Stimulated activated CD4-positive, alpha-beta T cell treated with anti-CD3 and anti-CD28 coated beads, Interleukin-12 subunit alpha, Interleukin-12 subunit beta, amount 100 ng/mL, for 24 hours (primary cell): ENCODE measurements around the gene SH3GL2.

Experiments
- DNase-seq, 2 experiments: peaks; one replicate each; pipeline ENCODE4 v3.0.0-alpha.2; 2020; ENCODE audit warnings: low read depth in 2 of 2

SH3GL2 gene

DNA sequence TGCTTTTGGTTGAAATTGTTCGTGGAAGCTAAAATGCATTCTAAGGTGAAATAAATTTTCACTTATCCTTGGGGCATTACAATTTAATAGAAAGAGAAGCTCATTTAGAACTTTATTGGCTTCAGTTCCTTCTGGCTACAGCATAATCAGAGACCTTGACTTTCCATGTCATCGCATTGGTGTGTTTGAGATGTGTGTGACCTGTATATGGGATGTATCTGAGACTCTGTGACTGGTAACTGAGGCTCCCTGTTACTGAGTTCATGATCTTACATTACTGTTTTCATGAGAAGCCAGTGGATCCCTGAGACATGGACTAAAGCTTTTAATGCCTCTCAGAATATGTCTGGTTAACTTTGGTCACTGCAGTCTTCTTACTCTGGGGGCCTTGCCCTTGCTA, 32.5 kb downstream of the SH3GL2 start:
- no peak for DNase-seq

DNA sequence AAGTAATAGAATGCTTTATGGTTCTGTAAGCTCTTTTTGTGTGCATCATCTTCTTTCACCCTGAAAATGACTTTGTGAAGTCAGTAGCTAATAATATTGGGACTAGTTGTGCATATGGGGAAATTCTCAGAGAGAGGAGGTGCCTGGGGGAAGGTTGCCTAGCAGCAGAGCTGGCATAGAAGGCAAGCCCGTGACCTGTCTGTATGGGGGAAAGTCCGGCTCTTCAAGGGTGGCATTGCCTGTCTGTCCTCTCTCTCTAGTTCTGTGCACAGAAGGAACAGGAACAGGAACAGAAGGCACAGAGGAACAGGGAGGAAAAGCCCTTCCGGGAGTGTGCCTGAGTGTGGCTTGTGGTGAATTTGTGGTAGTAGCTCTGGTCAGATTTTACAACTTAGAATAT, 33.1 kb downstream of the SH3GL2 start:
- DNase-seq, result no peak

DNA sequence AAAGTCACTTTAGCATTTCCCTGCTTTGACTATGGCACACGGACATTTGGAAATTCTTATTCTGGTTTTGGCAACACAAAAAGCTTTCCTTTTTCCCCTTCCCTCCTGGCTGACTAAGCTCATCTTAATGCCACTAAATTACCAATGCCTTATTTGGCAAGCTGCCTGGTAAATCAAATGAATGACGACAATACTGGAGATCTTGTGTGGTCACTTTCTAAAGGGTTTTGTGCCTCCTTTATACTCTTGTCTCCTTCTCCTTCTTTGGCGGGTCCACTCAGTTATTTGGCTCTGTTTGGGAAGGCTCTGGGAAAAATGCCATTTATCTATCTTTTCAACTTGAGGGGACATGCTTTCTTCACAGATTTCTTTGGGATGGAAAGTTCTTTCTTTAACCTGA, 34.9 kb downstream of the SH3GL2 start:
- DNase-seq, result no peak

DNA sequence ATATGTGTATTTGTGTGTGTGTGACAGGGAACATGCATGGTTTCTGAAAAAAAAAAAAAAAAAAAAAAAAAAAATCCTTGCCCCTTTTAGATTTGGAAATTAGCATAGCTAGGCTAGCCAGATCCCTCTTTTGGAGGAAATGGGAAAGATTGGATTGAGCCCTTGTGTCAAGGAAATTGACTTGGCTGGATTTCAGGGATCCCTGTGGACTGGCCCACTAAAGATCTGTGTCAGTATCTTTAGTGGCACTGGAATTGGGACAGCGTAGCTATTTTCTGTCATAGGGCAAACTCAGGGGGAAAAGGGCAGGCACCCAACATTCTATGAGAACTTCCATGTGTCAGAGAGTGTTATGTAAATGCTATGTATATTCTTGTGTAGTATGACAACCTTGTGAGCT, 35.4 kb downstream of the SH3GL2 start:
- no peak for DNase-seq

DNA sequence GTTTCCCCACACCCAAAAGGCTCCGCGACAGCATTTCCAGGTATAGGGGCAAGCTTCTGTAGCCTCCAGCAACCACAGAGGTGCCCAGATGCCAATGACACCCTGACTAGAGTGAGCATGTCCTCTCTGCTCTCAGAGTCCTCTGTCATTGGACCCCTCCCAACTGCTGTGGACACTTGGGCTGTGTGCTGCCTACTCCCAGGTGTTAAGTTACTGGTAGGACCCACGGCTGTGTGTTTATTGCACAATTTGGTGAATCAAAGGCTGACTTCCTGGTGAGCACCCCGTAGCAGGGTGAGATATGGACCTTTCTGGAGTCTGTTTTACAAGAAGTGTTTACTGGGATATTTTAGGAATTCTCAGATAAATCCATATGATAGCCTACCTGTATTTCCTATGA, 36.0 kb downstream of the SH3GL2 start:
- no peak for DNase-seq

DNA sequence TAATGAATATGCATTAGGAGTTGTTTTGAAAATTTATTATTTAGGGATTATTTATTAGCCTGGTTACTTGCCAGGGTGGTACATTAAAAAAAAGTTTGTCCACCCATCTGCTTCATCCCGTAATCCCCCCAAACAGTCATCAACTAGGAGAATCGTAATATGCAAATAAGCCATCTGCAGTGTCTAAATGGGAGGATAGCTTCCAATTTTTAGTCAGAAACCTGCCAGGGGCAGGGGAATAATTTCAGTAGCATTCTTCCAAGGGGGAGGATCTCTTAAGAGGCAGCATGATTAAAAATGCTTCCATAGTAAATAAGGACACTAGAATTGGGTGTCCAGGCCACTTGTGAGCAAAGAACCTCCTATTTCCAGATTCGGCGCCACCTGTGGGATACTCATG, 43.3 kb downstream of the SH3GL2 start:
- DNase-seq, result no peak

DNA sequence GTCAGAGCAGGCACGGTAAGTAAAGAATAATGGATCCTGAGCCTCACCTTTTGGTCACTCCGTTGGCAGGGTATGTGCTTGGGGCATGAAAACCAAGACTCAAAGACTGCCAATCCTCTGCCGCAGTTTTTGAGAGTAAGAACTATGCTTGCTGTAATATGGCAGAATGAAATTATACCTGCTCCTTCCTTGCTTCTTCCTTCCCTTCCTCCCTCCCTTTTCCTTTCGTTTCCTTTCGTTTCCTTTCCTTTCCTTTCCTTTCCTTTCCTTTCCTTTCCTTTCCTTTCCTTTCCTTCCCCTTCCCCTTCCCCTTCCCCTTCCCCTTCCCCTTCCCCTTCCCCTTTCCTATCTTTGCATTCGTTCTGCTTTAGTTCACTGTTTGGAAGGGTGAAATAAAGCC, 43.9 kb downstream of the SH3GL2 start:
- no peak for DNase-seq

DNA sequence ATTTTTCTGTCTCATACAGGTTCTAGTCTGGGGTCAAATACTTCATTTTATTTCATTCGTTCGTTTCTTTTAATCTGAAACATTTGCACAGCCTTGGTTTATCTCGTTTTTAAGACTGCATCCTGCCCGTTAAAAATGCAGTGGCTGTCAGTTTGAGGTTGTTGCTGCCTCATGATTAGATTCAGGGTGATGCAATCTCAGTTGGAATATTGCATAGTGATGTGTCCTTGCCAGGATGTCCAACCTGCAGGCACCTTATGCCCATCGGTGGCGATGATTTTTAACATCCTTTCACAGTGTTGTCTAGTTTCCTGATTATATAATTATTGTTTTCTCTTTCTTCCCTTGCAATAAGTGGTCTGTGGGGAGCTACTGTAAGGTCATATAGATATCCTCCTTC, 45.1 kb downstream of the SH3GL2 start:
- no peak for DNase-seq

DNA sequence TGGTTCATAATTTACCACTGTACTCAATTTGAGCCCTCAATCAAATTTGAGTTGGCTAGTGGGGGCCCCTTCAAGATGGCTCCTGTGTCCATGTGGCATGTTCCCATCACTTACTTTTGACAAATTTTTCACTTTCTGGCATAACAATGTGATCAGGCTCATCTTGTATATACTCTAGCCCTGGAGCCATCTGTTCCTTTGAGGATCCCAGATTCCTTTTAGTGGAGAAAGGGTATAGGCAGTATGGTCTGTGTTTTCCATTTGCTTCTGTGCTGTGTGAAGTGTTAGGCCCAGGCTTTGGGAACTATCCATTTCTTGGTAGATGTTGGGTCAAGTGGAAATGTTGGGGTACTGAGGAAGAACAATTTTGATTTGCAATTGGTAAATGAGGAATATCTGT, 45.7 kb downstream of the SH3GL2 start:
- DNase-seq, result no peak

DNA sequence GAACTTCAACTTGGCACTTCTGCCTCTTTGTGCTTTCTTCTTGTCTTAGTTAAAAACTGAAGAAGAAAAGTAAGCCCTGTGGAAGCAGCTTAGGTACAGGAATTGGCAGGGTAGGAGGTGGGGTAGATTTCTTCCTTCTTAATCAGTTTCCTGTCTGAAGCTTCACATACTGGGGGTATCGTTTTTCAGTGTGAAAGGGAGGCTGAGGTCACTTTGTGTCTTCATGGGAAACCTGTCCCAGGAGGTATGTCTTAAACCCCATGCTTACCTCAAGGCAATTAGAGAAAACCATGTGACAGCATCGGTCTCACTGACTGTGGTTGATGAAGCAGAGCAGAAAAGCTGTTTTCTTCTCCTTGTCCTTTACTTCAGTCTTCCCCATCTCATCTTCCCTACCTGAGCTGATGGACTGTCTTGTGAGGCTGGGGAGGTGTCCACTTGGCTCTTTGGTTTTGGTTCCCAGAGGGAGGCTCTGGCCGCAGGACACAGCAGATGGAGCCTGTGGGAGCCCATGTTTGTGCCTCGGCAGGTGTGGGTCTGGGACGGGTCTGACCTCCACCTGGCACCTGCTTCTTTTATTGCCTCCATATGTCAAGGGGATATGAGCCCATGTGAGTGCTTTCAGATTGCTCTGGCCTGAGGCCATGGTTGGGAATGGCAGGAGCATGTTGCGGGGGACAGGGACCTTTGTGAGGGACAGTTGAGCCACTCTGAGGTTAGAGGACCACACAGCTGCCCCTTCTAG, 47.0 kb downstream of the SH3GL2 start:
- DNase-seq, result no peak

DNA sequence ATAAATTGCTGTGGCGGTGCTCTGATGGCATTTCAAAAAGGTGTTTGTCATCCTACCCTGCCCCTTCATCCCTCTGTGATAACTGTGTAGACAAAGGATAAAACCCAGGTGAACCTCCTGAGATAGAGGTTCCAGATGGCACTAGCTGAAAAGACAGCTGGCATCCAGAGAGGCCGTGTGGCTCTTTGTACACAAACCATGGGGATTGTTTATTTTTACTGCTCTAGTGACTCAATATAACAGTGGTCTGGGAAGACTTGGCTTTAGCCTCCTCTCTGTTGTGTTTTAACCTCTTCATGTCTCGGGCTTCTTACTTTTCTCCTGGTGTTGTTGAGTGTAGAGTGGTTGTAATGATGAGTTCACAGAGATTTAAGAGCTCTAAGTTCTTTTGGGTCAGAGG, 48.8 kb downstream of the SH3GL2 start:
- no peak for DNase-seq

DNA sequence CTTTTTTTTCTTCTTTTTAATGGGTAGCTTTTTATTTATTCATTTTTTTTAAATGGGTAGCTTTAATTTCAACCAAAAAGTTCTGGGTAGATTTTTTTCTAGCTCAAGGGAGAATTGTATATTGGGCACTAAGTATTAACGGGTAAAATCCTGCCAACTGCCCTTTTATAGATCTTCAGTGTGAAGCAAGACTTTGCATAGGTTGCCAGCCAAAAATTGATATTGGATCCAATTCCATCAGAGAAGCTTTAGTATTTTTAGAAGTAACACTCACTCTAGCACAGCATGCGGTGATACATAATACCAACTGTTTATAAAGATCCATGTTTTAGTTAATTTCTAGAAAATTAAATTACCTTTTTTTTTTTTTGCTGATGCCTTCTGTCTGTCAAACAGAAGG, 49.8 kb downstream of the SH3GL2 start:
- DNase-seq, result no peak

DNA sequence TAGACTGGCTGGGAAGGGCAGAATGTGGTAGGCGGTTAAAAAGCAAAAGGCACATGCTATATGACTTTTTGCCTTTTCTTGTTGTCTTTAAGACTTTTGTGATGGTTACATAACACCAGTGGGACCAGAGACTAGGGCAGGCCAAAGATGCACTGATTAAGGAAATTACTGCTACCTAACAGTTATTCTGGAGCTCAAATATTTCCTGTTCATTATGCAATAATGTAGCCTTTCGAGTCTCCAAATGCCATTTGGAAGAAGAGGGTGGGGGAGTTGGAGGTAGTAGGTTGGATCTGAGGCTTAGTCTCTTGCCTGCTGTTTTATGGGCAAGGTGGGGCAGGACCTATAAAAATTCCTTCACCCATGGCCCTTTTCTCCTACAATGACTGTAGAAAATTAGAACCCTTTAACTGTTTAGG, 51.7 kb downstream of the SH3GL2 start:
- DNase-seq, result no peak

DNA sequence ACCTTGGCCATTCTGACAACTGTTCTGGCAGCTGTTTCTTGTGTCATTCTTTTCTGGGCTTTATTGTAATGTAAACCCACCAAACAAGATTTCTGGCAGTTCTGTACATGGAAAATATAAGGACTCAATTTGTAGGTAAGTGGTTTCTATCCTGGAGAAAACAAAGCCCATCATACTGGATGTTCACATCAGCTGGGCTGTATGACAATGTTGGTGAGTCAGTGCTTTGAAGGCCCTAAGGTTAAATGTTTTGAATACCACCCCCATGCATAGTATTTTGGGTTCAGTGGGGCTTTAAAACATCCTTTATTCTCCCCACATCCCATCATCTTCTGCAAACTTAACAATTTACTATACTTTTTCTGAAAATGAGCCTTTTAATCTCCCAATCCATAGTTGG, 52.5 kb downstream of the SH3GL2 start:
- DNase-seq, result no peak

DNA sequence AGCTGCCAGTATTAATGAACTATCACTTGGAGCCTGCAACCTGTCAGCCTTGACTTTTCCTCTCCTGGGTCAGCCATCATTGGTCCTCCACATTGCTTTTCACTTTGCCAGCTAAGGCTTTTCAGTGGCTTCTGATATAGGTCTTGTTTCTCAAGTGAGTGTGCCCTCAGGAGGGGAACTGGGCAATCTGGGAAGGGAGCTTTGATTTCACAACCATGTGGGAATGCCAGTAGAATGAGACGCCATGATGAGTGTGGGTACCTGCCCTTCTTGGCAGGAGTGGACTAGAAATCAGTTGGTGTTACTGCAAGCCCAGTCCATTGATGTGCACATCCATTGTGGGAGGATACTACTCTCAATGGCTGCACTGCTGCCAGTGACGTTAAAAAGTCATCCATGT, 54.1 kb downstream of the SH3GL2 start:
- DNase-seq, result no peak

DNA sequence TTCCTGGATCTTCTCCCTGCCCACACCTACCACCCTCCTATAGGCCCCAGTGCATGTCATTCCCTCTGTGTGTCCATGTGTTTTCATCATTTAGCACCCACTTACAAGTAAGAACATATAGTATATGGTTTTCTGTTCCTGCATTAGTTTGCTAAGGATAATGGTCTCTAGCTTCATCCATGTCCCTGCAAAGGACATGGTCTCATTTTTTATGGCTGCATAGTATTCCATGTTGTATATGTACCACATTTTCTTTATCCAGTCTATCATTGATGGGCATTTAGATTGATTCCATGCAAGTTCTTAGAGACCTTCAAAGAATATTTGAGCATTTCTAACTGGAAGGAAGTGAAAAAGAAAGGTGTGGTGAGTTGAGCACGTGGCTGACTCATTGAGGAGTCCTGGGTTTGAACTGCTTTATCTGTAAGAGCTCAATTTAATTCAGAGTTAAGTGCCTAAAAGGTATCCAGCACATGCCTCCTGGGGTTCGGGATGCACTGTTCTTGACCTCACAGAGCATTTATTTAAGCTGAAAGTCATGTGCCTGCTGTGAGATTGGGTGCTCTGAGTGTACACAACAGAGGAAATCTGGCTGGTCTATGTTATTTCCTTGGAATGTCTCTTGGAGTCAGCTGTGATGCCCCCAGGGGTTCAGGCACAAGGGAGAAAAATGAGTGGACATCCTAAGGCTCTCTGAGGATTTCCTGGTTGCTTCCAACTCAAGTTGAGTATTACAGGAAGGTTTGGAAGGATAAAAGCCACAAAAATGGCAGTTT, 56.4 kb downstream of the SH3GL2 start:
- DNase-seq, result no peak

DNA sequence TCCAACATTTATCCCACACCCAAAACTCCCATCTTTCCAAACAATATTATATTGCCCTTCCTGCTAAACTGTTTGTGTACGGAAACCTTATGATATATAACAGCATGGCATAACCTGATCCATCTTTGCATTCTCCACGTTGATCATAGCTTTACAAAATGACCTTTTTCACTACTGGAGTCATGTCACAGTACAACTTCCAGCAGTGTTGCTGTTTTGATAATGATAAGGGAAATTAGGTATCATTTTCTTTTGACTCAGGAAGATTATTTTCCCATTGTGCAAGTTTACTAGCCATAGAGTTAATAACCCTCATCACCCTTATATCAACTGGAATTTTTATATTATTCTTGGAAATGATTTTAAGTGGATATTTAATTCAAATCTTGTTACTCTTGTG, 57.5 kb downstream of the SH3GL2 start:
- DNase-seq, result no peak

DNA sequence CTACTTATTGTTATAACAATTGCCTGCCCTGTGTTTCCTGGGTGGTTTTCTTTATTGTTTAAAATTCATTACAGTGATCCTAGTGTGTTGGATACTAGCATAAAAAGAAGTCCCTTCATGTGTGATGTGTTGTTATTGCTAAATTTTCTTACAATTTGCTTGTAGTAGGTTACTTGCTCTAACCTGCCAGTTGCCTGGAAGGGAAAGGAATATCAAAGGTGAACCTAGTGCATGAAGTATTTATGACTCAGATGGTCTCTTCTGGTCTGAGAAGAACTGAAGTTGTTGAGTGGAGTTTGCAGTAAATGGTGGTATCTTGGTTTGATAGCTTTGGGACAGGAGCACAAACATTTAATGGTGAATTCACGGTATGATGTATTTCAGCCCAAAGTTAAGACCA, 58.0 kb downstream of the SH3GL2 start:
- DNase-seq, result no peak

DNA sequence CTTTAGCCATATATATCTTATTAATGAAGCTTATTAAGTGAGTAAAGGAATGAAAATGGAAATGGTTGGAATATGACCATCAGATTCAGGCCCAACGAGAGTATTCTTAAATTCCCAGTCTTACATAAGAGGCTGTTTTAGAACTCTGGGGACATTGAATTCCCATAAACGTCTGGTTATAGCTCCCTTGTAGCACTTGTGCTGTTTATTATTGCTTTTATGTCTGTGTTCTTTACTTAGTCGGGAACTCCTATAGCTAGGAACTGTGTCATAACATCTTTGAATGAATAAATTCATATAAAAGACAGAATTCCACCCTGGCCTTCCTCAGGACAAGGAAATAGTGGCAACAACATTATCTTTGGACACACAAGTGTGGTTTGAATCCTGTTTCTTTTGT, 58.4 kb downstream of the SH3GL2 start:
- no peak for DNase-seq

DNA sequence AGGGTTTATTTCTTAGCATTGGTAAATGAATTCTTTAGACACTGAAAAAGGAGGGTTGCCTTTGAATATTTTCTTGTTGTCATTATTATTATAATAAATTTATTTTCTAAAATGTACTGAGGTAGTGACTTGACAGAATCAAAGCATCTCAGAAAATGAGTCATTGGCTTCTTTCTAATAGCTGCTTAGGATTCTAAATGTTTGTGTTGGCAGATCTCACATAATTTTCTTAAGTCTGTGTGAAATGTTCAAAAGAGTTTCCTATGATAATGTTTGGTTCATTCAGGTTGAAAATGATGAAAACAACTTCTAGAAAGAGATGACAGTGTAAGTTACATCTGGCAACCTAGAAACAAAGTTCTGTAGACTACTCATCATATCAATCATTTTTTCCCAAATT, 69.7 kb downstream of the SH3GL2 start:
- DNase-seq, result no peak

DNA sequence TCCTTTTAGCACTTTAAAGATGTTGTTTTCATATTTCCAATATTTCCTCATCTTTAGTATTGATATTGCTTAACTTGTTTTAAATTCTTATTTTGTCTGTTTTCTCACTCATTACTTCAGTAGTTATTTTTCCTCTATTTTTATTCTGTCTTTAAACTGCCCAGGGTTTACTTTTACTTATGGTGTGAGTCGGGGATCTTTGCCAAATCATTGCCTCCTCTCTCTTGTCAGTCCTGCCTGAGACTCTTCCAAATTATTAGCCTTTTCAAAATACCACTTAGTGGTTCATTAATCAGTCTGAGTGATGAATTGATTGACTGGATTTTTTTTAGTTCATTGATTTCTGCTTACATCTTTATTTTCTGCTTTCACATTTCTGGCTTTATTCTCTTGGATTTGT, 72.9 kb downstream of the SH3GL2 start:
- no peak for DNase-seq

DNA sequence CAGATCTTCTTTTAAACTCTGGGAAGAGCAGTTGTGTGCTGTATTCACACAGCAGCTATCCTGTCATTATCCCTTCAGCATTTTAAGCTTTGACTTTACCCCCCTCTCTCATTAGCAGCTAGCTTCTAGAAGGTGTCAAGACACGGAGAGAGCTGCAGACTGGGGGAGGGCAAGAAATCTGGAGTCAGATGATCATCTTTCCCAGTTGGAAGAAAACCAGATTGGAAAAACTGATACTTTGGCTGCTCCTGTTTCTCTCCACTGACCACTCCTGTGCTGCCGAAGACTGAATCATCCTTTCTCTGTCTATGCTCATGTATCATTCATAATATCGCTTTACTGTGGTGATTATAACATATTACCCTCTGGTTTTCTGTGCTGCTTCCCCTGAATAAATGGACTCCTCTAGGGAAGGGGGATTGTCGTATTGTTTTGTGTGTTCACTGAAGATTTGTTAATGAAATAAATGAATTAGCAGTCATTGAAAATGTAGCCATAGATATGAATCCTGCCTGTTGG, 75.1 kb downstream of the SH3GL2 start:
- DNase-seq, result no peak

DNA sequence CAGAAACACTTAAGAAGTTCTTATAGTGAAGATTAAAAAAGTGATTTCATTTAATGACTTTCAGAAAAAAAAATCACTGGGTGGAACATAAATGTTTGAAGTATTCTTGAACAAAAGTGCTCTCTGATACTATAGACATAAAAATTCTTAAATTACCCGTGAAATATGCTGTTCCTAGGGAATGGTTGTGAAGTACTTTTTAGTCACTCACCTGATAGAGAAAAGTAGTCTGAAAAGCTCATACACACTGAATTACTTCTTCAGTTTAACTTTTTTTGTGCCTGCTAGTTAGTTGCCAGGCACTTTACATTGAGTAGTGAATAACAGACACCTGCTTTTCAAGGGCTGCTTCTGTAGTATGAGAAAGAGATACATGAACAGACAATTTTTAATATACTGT, 78.0 kb downstream of the SH3GL2 start:
- no peak for DNase-seq
